Esophagus muscularis mucosa (tissue), 4 donors: Measurements from ENCODE around the gene CD79B. TPM values are rescaled to one million over a fixed set of nuclear protein-coding genes. Genes with fewer than 3 reads are reported as not detected.
"Not testable (repeated sequence)": the region's sequence is repeated elsewhere in the genome, so short reads cannot be mapped to it uniquely, and the experiment has no call there.

Experiments used
- DNase-seq: peaks from one replicate; pipeline ENCODE4 v3.0.0-alpha.2; 2017; ENCODE audit errors: extremely low spot score
- H3K27ac ChIP-seq, 4 donors: fragments of 200-600 bp; sonication (generic); replicated peaks in 1 of 4; 1 replicate in 3 of 4; 2 replicates in 1 of 4; pipeline ENCODE4 v1.5.1; 2016 to 2019; ENCODE audit warnings: mild to moderate bottlenecking in 1 of 4
- H3K27me3 ChIP-seq, 4 donors: fragments of 200-600 bp; sonication (generic); one replicate each; pipeline versions ENCODE4 v1.5.1 to v1.6.0; 2016 to 2019
- H3K36me3 ChIP-seq, 4 donors: fragments of 200-600 bp; sonication (generic); one replicate each; pipeline ENCODE4 v1.5.1; 2016 to 2019
- H3K4me1 ChIP-seq, 4 donors: fragments of 200-600 bp; sonication (generic); one replicate each; pipeline ENCODE4 v1.5.1; 2016 to 2019
- H3K4me3 ChIP-seq, 4 donors: fragments of 200-600 bp; sonication (generic); 1 replicate in 2 of 4; 2 replicates in 2 of 4; pipeline ENCODE4 v1.5.1; 2016 to 2019; ENCODE audit warnings: mild to moderate bottlenecking in 4 of 4, moderate library complexity in 1 of 4
- H3K9me3 ChIP-seq, 4 donors: fragments of 200-600 bp; sonication (generic); 1 replicate in 3 of 4; 2 replicates in 1 of 4; pipeline ENCODE4 v1.5.1; 2016 to 2019
- EP300 ChIP-seq: sonication (generic); formaldehyde crosslinking; IDR thresholded peaks from one replicate; pipeline ENCODE4 v1.6.1; 2017; ENCODE audit warnings: antibody characterized with exemption
- POLR2A ChIP-seq: fragments of 450-650 bp; IDR thresholded peaks from one replicate; pipeline ENCODE4 v1.6.1; 2017; ENCODE audit warnings: antibody characterized with exemption, moderate library complexity, mild to moderate bottlenecking, low read depth
- POLR2AphosphoS5 ChIP-seq, 2 donors: sonication (generic); formaldehyde crosslinking; IDR thresholded peaks; one replicate each; pipeline ENCODE4 v1.6.1; 2017; ENCODE audit warnings: antibody characterized with exemption in 2 of 2
- WGBS: methylation state at CpG from one replicate; pipeline ENCODE4 v1.1.5; 2018; 5-methylcytosine and 5-hydroxymethylcytosine counted together
- intact Hi-C: fragments of 100-400 bp; cut with DNase I; formaldehyde crosslinking; loops from one replicate; pipeline ENCODE4 v1.15.1; 2023
- total RNA-seq, 4 donors: library from RNA; depleted of rRNA; stranded (reverse); fragments of >200 nt; gene quantifications; one replicate each; pipeline versions ENCODE4 v1.1.0 to v1.2.1, GENCODE V29; 2016
- TF ChIP-seq, protein P1 (sequence below), 3 experiments: fragments of 200-600 bp in 2 of 3; fragments of 450-650 bp in 1 of 3; sonication (generic) in 2 of 3; IDR thresholded peaks; one replicate each; pipeline ENCODE4 v1.5.1; 2017 to 2019; ENCODE audit warnings: antibody characterized with exemption in 3 of 3, mild to moderate bottlenecking in 2 of 3, moderate library complexity in 1 of 3

The CD79B gene
- total RNA-seq, 4 donors from 2014 or later = 2.1 to 6.1 (median 5.8) TPM

GRCh38 chr17:63928172-63928666, 3.9 kb downstream of the CD79B start:
- Histone ChIP-seq H3K4me1 (peaks cover 5 to 20% (median 16%) of the 10 kb centered on the region in 4 donors), H3K4me3 (no peak overlapping the region), H3K27ac (no peak overlapping the region), H3K9me3 (no peaks in the 10 kb centered on the region), H3K36me3 (peaks cover 0 to 13% (median 0%) of the 10 kb centered on the region in 4 donors), H3K27me3 (no peaks in the 10 kb centered on the region)
- DNase-seq = no peak
- intact Hi-C loops = no loop called here
- 97% methylated on average over 8 of the region's 10 CpGs for WGBS
- TF ChIP-seq EP300 (no peak), POLR2AphosphoS5 (IDR thresholded peaks at IDR 0.05) (no peak)

- Histone ChIP-seq H3K4me1 (peaks cover 5 to 20% (median 16%) of the 10 kb centered on the region in 4 donors), H3K27ac (no peak overlapping the region), H3K27me3 (no peaks in the 10 kb centered on the region), H3K36me3 (peaks cover 0 to 13% (median 0%) of the 10 kb centered on the region in 4 donors), H3K4me3 (no peak overlapping the region), H3K9me3 (no peaks in the 10 kb centered on the region)
- 72% methylated on average over 6 of the region's 8 CpGs for WGBS
- no peak for DNase-seq
- TF ChIP-seq EP300 (no peak), POLR2A (no peak), POLR2AphosphoS5 (IDR thresholded peaks at IDR 0.05) (no peak)
- TF ChIP-seq, protein P1, sequence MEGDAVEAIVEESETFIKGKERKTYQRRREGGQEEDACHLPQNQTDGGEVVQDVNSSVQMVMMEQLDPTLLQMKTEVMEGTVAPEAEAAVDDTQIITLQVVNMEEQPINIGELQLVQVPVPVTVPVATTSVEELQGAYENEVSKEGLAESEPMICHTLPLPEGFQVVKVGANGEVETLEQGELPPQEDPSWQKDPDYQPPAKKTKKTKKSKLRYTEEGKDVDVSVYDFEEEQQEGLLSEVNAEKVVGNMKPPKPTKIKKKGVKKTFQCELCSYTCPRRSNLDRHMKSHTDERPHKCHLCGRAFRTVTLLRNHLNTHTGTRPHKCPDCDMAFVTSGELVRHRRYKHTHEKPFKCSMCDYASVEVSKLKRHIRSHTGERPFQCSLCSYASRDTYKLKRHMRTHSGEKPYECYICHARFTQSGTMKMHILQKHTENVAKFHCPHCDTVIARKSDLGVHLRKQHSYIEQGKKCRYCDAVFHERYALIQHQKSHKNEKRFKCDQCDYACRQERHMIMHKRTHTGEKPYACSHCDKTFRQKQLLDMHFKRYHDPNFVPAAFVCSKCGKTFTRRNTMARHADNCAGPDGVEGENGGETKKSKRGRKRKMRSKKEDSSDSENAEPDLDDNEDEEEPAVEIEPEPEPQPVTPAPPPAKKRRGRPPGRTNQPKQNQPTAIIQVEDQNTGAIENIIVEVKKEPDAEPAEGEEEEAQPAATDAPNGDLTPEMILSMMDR (IDR thresholded peaks at IDR 0.05) = no peak
- intact Hi-C loops = no loop called here
Observed at GRCh38 chr17:63927464-63928171, 4.5 kb downstream of the CD79B start.

DNA sequence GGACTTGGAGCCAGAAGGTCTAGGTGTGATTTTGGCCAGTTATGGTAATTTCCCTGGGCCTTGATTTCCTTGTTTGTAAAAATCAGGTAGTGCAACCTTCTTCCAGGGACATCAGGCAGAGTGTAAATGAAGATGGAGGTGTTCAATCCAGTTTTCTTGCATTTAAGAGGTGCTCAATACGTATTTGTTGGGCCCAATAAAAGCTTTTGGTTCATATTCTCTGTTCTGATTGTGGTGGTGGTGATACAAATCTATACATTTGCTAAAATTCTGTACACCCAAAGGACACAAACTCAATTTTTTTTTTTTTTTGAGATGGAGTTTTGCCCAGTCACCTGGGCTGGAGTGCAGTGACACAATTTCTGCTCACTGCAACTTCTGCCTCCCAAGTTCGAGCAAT, 6.0 kb downstream of the CD79B start:
- Histone ChIP-seq H3K27me3 (no peaks in the 10 kb centered on the region), H3K9me3 (no peaks in the 10 kb centered on the region), H3K27ac (no peak overlapping the region), H3K36me3 (peaks cover 0 to 13% (median 0%) of the 10 kb centered on the region in 4 donors), H3K4me3 (no peak overlapping the region), H3K4me1 (peaks cover 3 to 10% (median 7%) of the 10 kb centered on the region in 4 donors)
- WGBS = 93% methylated on average over 2 of the region's 2 CpGs
- TF ChIP-seq, protein P1 (IDR thresholded peaks at IDR 0.05) = no peak
- TF ChIP-seq EP300 (no peak), POLR2AphosphoS5 (IDR thresholded peaks at IDR 0.05) (no peak), POLR2A (no peak)
- DNase-seq = no peak
- intact Hi-C loops = no loop called here

DNA sequence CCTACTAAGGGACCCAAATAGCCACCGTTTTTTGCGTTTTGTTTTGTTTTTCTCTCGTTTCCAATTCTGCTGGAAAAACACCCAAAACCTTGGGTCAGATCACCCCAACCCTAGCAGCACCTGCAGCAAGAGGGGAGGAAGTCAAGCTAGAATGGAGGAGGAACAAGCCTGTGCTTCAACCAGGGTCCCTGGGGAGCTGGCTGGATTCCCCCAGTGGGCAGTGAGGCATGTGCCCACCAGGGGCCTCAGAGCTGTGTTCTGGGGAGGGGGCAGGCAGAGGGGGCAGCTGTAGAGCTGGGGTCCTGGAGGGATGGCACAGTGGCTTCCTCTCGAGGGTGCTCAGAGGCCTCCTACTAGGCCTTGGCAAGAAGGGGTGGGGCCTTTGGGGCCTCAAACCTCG, 6.5 kb downstream of the CD79B start:
- TF ChIP-seq, protein P1 (IDR thresholded peaks at IDR 0.05) = no peak
- TF ChIP-seq EP300 (no peak), POLR2A (no peak), POLR2AphosphoS5 (IDR thresholded peaks at IDR 0.05) (no peak)
- intact Hi-C loops = no loop called here
- no peaks in the 10 kb centered on the region for H3K27me3 ChIP-seq
- H3K27ac ChIP-seq = no peak overlapping the region
- H3K4me3 ChIP-seq = no peak overlapping the region
- DNase-seq = no peak
- peaks cover 0 to 13% (median 0%) of the 10 kb centered on the region in 4 donors for H3K36me3 ChIP-seq
- 79% methylated on average over 4 of the region's 5 CpGs for WGBS
- no peaks in the 10 kb centered on the region for H3K9me3 ChIP-seq
- H3K4me1 ChIP-seq = peaks cover 0 to 4% (median 2%) of the 10 kb centered on the region in 4 donors

- H3K4me3 ChIP-seq, H3K27ac ChIP-seq, H3K4me1 ChIP-seq, H3K36me3 ChIP-seq, H3K9me3 ChIP-seq, DNase-seq, intact Hi-C loops: not testable (repeated sequence)
- 78% methylated on average over 9 of the region's 9 CpGs for WGBS
- H3K27me3 ChIP-seq = peaks cover 0 to 13% (median 0%) of the 10 kb centered on the region in 4 donors
Observed at GRCh38 chr17:63922402-63922801, 9.7 kb downstream of the CD79B start.

DNA sequence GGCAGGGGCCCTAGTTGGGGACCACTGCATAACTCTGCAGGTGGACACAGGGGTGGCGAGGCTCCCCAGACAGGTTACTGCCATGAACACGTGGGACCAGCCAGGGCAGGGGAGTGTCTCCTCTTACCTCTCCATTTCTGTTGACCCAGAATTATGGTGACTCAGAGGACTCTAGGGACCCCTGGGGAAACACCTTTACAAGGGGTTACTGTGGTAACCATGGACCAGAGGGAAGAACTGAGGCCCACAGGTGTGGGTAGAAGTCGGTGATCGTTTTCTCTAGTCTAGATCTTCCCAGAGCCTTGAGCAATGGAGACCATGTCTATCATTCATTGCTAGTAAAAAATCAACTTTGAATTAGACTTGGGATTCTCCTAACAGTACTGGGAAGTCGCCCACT, 11.4 kb downstream of the CD79B start:
- DNase-seq, H3K27ac ChIP-seq, intact Hi-C loops, H3K9me3 ChIP-seq, H3K4me1 ChIP-seq, H3K36me3 ChIP-seq, H3K4me3 ChIP-seq: not testable (repeated sequence)
- peaks cover 0 to 13% (median 0%) of the 10 kb centered on the region in 4 donors for H3K27me3 ChIP-seq
- WGBS = 92% methylated on average over 4 of the region's 5 CpGs

- H3K4me1 ChIP-seq, DNase-seq, H3K4me3 ChIP-seq, H3K9me3 ChIP-seq, H3K36me3 ChIP-seq, H3K27ac ChIP-seq, intact Hi-C loops: not testable (repeated sequence)
- WGBS = 89% methylated on average over 6 of the region's 6 CpGs
- peaks cover 0 to 13% (median 0%) of the 10 kb centered on the region in 4 donors for H3K27me3 ChIP-seq
Observed at GRCh38 chr17:63920050-63920449, 12.1 kb downstream of the CD79B start.
